ENCODE measurements around the gene GALNTL6. TPM values are rescaled to one million over a fixed set of nuclear protein-coding genes. Genes with fewer than 3 reads are reported as not detected.

Gene GALNTL6
- polyA plus RNA-seq, 1 donor (not counting 4 experiments of a cell fraction or from before 2014, with no cell fraction given): not detected

DNA sequence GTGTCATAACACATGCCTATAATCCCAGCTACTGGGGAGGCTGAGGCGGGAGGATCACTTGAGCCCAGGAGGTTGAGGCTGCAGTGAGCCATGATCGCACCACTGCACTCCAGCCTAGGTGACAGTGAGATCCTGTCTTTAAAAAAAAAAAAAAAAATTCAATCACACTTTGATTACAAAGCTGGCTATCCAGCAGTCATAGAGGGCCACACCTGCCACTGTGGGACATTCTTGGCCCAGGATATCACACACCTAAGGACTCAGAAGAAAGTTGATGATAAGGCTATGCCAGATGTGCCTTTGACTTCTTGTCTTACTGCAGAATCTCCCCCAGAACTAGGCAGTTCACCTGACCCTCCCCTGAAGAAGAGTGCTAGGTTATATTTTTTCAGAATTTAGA, 1232.9 kb downstream of the GALNTL6 start:
- no peak for FAIRE-seq
- Histone ChIP-seq H3K79me2 (ENCODE audit: control insufficient read depth, insufficient read depth, low read length) (no peaks in the 10 kb centered on the region), H3K36me3 (ENCODE audit: control insufficient read depth in 2 of 2, extremely low read depth in 1 of 2, insufficient read depth in 2 of 2, low read length in 2 of 2) (no peaks in the 10 kb centered on the region), H4K20me1 (ENCODE audit: control insufficient read depth, extremely low read depth, insufficient read depth, low read length) (no peaks in the 10 kb centered on the region), H3K27ac (ENCODE audit: control insufficient read depth, insufficient read depth, low read length) (no peak overlapping the region), H2AFZ (ENCODE audit: control insufficient read depth, low read length) (no peak overlapping the region), H3K4me2 (ENCODE audit: control insufficient read depth, extremely low read depth, insufficient read depth, low read depth, low read length) (no peak overlapping the region), H3K9me3 (ENCODE audit: control insufficient read depth, low read depth, low read length) (no peaks in the 10 kb centered on the region), H3K9me1 (ENCODE audit: control insufficient read depth, extremely low read depth, insufficient read depth, low read length) (no peaks in the 10 kb centered on the region), H3K4me3 (ENCODE audit: control insufficient read depth in 2 of 3, extremely low read depth in 1 of 3, insufficient read depth in 2 of 3, low read depth in 1 of 3, low read length in 3 of 3) (no peak overlapping the region), H3K9ac (ENCODE audit: control insufficient read depth, extremely low read depth, insufficient read depth, low read length) (no peak overlapping the region), H3K4me1 (ENCODE audit: control insufficient read depth, extremely low read depth, insufficient read depth, low read length) (no peaks in the 10 kb centered on the region), H3K27me3 (ENCODE audit: control insufficient read depth, extremely low read depth, insufficient read depth, low read length) (no peaks in the 10 kb centered on the region)
- TF ChIP-seq, protein P1, sequence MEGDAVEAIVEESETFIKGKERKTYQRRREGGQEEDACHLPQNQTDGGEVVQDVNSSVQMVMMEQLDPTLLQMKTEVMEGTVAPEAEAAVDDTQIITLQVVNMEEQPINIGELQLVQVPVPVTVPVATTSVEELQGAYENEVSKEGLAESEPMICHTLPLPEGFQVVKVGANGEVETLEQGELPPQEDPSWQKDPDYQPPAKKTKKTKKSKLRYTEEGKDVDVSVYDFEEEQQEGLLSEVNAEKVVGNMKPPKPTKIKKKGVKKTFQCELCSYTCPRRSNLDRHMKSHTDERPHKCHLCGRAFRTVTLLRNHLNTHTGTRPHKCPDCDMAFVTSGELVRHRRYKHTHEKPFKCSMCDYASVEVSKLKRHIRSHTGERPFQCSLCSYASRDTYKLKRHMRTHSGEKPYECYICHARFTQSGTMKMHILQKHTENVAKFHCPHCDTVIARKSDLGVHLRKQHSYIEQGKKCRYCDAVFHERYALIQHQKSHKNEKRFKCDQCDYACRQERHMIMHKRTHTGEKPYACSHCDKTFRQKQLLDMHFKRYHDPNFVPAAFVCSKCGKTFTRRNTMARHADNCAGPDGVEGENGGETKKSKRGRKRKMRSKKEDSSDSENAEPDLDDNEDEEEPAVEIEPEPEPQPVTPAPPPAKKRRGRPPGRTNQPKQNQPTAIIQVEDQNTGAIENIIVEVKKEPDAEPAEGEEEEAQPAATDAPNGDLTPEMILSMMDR (optimal IDR thresholded peaks at IDR 0.05 in 1 of 3, IDR thresholded peaks at IDR 0.05 in 1 of 3, conservative IDR thresholded peaks at IDR 0.05 in 1 of 3; ENCODE audit: extremely low read depth in 1 of 3, insufficient read depth in 2 of 3, low read length in 3 of 3): no peak
- no peak for TF ChIP-seq EZH2 (IDR thresholded peaks at IDR 0.05; ENCODE audit: low read length)
- no peak for DNase-seq (ENCODE audit: low read depth, low spot score)
- dilution Hi-C loops (cut with MboI; ENCODE audit: extremely low pct_ligation_motif_present, low sequenced_read_pairs): no loop called here

DNA sequence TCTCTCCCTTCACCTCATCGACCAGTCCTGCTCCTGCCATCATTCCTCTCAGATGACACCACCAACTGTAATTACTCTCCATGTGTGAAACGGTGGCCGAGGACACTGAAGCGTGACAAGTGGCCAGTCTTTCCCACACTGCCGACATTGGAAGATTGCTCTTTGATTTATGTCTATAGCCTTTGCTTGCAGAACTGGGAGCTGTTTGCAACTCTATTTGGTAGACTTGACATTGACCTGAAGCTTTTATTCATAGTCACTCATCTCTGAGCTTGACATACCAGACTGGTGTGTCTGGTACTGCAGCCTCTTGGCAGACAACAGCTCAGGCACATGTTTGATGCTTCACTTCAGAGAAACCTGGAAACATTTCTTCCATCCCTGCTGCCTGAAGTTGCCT, 1233.6 kb downstream of the GALNTL6 start:
- no peaks in the 10 kb centered on the region for H3K36me3 ChIP-seq (ENCODE audit: control insufficient read depth in 2 of 2, extremely low read depth in 1 of 2, insufficient read depth in 2 of 2, low read length in 2 of 2)
- no peak for TF ChIP-seq EZH2 (IDR thresholded peaks at IDR 0.05; ENCODE audit: low read length)
- TF ChIP-seq, protein P1 (optimal IDR thresholded peaks at IDR 0.05 in 1 of 3, IDR thresholded peaks at IDR 0.05 in 1 of 3, conservative IDR thresholded peaks at IDR 0.05 in 1 of 3; ENCODE audit: extremely low read depth in 1 of 3, insufficient read depth in 2 of 3, low read length in 3 of 3): no peak
- no peak overlapping the region for H3K27ac ChIP-seq (ENCODE audit: control insufficient read depth, insufficient read depth, low read length)
- no peaks in the 10 kb centered on the region for H3K9me1 ChIP-seq (ENCODE audit: control insufficient read depth, extremely low read depth, insufficient read depth, low read length)
- no peak overlapping the region for H2AFZ ChIP-seq (ENCODE audit: control insufficient read depth, low read length)
- no peak for DNase-seq (ENCODE audit: low read depth, low spot score)
- H3K27me3 ChIP-seq (ENCODE audit: control insufficient read depth, extremely low read depth, insufficient read depth, low read length): no peaks in the 10 kb centered on the region
- FAIRE-seq: no peak
- H3K79me2 ChIP-seq (ENCODE audit: control insufficient read depth, insufficient read depth, low read length): no peaks in the 10 kb centered on the region
- no peak overlapping the region for H3K4me2 ChIP-seq (ENCODE audit: control insufficient read depth, extremely low read depth, insufficient read depth, low read depth, low read length)
- H3K9ac ChIP-seq (ENCODE audit: control insufficient read depth, extremely low read depth, insufficient read depth, low read length): no peak overlapping the region
- no peaks in the 10 kb centered on the region for H3K9me3 ChIP-seq (ENCODE audit: control insufficient read depth, low read depth, low read length)
- H3K4me3 ChIP-seq (ENCODE audit: control insufficient read depth in 2 of 3, extremely low read depth in 1 of 3, insufficient read depth in 2 of 3, low read depth in 1 of 3, low read length in 3 of 3): no peak overlapping the region
- H3K4me1 ChIP-seq (ENCODE audit: control insufficient read depth, extremely low read depth, insufficient read depth, low read length): no peaks in the 10 kb centered on the region
- dilution Hi-C loops (cut with MboI; ENCODE audit: extremely low pct_ligation_motif_present, low sequenced_read_pairs): no loop called here
- H4K20me1 ChIP-seq (ENCODE audit: control insufficient read depth, extremely low read depth, insufficient read depth, low read length): no peaks in the 10 kb centered on the region

Data from keratinocyte (primary cell).